Activated effector memory CD4-positive, alpha-beta T cell treated with Interleukin-2 at 50 U/mL for 16 hours (primary cell): ENCODE results near the gene CPED1.
"Not testable (repeated sequence)": the region's sequence is repeated elsewhere in the genome, so short reads cannot be mapped to it uniquely, and the experiment has no call there.

ENCODE experiments used
- DNase-seq: peaks from one replicate; pipeline ENCODE4 v3.0.0-alpha.2; 2020

CPED1 gene

DNA sequence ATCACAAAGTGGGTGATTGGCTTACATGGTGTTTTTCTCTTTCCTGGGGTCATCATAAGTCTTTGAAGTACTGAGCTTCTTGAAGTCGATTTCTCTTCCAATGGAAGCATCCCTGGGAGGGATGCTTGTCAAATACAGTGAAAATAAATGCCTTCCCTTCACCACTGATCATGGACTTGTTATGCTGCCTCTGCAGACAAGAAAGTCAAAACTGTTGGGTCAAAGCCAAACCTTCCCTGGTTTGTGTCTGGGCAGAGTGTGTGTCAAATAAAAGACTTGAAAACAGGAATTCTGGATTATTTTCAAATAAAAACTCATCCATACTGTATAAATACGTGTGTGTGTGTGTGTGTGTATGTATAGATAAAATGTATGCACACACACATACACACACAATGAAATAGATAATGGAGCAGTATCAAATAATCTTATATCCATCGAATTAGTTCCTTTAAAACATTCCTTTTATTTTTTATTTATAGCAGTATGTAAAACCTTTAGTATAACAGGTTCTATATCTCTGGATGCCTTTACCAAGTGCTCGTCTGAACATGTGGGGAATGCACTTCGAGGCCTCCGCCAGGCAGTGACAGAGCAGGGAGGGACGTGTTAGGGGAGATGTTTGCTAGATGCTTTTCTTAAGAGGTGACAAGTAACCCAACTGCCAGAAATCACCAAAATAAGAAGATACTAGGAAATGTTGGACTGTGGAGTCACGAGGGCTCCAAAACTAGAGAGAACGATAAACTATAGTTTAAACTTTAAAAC is 313.1 kb downstream of the CPED1 start:
- no peak for DNase-seq

DNA sequence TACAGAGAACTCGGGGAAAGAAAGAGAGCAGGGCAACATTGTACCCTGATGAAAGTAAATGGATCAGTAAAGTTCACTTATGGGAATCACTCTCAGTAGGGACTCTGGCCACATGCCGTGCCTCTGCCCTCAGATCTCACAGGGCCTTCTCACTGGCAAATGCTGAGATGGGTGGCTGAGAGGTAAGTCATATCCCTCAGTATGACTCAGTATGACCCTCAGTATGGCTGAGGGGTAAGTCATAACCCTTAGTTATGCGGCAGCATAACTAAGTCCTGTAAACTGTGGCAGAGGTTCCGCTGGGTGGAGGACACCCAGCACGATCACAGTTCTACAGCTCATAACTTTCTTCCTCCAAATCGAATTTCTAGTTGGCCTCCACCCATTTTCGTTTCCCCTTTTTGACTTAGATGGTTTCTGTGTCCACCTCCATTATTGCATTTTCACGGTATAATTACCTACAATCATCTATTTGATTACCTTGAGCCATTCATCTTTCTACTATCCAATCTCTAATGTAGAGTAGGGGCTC is 313.8 kb downstream of the CPED1 start:
- DNase-seq: no peak

DNA sequence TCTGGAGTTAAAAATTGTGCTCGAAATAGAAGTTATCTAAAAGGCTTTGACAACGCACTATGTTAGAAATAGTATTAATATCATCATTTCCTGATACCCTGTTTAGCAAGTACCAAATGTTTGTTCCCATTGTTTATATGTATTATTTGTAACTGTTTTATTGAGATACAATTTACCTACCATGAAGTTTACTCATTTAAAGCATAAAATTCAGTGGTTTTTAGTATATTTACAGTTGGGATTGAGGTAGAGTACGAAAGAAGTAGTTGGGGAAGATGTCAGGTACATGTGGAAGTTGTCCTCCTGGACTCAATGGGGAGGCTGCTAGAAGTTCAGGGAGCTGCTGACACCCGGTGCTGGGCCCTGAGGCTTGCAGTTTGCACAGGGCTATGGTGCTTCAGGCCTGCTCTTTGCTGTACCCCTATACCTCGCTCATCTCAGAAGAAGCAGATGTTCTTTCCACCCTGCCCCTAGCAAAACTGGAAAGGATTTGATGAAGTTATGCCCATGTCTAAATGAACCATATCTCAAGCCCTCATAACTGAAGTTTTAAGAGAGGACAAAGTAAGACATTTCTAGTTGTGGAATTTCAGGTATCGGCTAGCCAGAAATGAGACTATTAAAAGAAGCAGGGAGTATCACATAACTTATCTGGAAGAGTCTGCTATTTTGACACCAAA is 315.1 kb downstream of the CPED1 start:
- no peak for DNase-seq

DNA sequence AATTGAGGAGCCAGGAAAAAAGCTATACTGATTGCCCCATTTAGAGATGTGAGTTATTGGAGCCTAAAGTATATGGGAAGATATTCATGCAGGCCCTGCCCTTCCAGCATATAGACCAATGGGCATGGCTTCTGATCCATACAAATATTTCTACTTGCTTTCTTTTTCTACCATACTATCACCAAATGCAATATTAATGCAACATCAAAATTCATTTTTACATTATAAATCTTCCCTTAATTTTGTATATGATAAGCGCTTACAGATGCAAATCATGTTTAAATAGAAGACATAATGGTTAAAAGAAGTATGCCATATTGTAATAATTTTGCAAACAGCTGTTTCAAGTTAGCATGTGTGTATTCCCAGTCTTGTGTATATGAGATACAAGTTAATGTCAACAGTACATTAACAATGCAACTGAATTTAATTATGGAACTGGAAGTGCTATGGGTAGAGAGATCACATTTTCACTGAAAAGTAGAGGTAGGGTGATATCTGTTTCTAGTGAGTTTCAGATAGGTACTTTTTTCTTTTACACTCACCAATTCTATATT is 315.7 kb downstream of the CPED1 start:
- no peak for DNase-seq

DNA sequence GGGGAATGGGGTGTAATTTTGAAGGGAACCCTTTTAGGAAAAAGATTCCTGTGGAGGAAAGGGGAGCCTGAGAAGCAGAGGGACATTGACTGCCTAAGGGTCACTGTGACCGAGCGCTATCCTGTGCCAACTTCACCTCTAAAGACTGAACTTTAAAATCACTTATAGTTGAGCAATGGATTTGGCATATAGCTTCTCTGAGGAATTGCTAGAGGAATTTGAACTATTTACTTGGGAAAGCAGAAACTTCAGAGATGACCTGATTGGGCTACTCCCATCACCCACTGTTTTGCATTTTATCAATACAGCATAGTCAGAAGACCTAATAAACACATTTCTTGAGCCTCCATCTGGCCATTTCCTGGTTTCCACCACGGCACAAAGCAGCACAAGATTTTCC is 316.6 kb downstream of the CPED1 start:
- DNase-seq: no peak

DNA sequence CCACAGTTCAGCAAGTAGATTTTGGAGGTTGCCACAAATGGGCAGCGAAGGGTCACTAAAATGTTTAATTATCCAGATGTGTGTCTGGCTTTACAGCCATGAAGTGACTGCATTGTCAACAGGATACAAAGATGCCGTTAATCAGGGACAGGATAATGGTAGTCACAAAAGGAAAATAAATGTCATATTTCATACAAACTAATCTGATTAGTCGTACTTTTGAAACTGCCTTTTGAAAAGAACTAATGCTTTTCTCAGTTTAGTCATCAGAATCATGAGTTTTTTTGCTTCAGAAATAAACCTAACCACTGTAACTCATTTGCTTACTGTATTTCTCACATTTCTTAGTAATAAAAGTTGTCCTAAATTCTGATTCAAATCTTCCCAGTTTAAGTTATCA is 318.1 kb downstream of the CPED1 start:
- DNase-seq: no peak

DNA sequence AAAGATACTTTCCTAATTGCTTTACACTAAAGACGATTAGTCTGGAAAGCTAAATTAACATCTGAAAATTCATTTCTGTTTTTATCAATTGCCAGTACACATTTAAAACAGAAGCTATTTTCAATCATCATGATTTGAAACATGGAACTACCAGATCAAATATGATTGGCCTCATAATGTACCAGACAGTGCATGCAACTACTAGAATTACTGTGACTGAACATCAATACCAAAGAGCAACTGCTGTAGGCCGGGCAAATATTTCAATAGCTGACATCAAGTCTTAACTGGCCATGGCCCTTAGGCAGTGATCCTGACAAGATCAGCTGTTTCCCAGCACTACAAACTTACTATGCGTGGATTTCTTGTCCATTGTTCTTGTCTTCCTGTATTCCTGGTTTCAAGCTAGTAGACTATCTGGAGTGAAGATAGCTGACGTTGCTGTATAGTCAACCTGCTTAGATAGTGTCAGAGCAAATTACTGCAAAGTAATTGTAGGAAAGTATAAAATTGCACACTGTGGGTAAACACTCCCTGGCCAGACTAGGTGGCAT is 318.6 kb downstream of the CPED1 start:
- no peak for DNase-seq

DNA sequence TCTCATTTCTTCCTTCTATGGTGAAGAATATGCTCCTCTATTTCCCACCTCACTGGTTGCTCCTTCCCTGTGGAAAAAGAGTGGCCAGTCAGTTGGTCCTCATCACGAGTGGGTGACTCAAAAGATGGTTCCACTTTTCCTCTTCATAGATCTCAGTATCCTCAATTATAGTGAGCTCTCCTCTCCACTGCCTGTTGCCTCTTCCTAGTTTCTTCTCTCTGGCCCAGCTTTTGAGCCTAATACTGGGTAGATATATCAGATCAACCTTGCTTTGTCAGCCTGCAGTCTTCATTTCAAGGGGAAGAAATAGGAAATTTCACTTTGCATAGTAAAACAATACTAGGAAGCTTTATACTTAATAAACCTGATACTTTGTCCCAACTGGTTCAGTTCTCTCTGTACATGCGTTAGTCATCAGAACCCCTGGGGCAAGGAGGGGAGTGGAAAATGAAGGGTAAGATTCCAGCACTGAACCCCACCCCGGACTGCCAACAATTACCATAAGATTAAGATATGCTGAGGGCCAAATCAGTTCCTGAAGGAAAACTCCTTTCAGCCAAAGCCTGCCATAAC is 324.8 kb downstream of the CPED1 start:
- DNase-seq: no peak

DNA sequence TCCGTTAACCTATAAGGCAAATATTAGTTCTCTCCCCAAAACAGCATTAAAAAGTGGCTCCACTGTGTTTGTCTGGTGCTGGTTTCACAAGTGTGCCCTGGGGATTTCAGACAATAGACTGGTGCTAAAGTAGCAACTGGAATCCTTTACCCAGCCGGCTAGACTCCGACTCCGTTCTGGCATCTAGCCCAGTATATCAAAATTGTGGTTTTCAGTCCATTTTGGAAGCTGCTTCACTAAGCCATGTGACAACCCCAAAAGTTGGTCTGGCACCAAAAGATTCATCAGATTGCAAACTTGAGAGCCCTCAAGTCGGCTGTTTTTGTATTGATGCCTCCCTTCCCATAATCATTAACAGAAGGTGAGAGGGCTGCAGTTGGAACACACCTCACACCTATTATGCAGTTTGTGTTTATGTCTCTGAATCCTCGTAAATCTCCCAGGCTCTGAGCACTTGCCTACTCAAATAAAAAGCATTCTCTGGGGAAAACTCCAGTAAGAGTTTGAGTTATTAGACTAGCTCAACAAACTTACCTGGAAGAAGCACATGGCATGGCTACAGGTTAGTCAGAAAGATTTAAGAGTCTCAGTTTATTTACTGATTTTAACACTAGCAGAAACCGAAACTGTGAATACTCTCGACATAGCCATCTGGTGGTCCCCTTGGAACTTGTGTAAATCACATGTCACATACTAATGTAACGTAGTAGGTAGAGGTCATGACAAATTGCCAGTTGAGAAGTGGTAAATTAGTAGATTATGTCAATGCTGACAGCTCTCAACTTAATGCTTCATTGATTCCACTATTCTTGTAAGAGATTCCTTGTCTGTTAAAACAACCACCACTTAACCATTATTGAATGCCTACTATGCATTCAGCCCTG is 325.5 kb downstream of the CPED1 start:
- no peak for DNase-seq

DNA sequence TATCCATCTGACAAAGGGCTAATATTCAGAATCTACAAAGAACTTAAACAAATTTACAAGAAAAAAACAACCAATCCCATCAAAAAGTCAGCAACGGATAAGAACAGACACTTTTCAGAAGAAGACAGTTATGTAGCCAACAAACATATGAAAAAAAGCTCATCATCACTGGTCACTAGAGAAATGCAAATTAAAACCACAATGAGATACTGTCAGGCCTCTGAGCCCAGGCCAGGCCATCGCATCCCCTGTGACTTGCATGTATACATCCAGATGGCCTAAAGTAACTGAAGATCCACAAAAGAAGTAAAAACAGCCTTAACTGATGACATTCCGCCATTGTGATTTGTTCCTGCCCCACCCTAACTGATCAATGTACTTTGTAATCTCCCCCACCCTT is 326.7 kb downstream of the CPED1 start:
- DNase-seq: not testable (repeated sequence)

DNA sequence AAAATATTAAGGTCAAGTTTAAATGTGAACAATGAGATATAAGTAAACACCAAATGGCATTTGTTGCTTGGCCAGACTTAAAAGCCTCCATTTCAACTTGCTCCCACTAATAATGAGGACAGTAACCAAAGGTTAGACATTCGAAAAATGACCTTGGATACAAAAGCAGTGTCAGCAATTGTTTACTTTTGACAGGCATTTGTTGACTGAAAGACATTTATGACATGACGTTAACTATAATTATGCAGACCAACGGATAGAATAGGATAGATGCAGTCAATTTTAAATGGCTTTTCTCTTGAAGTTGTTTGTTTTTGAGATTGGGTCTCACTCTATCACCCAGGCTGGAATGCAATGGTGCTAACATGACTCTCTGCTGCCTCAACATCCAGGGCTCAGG is 333.9 kb downstream of the CPED1 start:
- DNase-seq: no peak

DNA sequence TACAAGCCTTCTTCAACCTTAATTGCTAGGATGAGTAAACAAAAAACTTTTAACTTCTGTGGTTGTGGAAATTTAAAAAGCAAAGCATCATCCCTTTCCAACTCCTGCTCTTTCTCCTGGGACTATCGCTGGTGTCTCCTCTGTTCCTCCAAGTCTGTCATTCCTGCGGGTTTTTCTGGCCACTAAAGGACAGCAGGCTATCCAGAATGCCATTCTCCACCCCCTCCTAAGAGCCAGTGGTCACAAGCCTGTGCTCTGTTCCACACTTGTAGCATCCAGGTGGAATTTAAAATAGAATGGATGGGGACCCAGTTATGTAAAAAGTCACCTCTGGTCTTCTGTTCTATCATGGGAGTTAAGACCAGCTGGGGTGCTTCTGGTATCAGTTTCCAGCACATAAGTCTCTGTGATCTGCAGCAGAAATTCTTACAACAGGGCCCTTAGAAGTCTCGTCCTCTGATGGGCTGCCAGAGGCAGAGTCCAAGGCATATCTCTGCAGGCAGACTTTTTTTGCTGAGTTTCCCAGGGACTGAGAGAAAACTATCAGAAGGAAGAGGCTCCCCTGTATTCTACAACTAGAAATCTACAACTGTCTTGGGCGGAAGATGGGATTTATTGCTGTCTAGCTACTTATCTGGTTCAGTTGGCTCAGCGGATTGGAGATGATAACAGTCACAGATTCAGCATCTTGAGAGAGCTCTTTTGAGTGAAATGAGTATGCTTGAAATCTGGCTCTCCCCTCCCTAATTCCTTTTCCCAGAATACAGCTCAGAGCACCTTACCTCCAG is 335.2 kb downstream of the CPED1 start:
- no peak for DNase-seq

DNA sequence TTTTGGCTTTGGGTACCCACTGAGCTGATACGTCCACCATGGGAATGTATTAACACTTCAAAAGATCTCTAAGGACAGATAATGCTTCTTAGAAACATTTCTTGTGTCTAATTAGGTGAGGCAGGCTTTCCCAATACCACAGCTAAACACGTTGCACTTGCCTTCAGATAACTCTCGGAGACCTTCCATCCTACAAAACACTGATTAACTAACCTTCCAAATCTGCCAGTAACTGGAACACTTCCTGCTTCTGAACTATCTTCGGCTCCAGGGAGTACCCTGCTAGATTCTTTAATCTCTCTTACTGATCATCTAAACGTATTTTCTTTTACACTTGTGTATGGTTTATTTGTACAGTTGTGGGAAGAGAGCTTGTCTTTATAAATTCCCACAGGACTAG is 339.2 kb downstream of the CPED1 start:
- no peak for DNase-seq

DNA sequence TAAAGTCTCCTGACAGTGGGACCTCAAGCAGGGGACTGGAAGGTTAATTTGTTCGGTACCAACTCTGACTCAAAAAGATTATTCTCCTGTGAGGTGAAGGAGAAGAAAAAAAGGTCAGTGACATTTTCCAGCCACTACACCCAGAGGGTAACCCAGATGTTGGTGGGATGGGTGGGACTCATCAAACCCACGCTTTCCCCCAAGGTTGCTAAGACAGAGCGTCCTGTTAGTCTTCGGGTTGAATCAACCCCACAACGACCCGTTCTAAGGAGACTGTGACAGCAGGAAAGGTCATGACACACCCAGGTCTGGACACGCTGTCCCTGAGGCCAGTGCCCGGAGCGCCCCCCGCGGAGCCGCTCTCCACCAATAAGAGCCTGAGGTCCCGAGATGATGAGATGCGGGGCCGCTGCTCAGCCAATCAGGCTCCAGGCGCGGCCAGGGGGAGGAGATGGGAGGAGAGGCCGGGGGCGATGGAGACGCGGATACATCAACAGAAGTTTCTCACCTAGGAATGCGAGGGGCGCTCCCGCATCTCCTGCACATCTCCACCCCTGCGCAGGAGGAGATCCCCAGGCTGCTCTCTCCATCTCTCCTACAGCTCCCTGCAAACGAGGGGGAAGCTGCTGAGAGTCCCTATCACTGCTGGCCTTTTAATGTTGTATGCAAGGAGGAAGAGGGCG is 340.1 kb downstream of the CPED1 start, which contains the start of gene WNT16:
TSS of gene WNT16 (plus strand) at position 493 of the 683 bp plus-strand sequence. CDS start 293 bp downstream, outside the sequence.
- DNase-seq: no peak

DNA sequence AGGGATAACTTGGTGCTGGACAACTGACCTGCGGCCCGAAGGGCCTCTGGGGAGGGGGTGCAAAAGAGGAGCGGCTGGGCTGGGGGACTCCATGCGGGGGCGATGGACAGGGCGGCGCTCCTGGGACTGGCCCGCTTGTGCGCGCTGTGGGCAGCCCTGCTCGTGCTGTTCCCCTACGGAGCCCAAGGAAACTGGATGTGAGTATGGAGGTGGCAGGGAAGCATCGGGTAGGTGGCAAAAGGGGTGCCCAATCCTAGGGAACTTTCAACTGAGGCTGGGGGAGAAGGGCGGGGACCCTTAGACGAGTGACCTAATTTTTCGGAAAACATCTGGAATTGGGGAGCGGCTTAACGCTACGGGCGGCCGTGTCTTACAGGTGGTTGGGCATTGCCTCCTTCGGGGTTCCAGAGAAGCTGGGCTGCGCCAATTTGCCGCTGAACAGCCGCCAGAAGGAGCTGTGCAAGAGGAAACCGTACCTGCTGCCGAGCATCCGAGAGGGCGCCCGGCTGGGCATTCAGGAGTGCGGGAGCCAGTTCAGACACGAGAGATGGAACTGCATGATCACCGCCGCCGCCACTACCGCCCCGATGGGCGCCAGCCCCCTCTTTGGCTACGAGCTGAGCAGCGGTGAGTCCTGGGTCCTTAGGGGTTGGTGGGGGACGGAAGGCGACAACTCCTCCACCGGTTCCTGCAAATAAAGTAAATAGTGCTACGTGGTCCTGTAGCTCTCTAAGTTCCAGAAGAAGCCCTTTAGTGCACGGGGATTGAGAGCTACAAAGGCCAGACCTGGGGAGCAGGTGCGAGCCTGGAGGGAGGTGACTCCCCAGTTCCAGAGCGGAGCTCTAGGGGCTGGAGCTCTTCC is 340.9 kb downstream of the CPED1 start:
- DNase-seq: no peak

DNA sequence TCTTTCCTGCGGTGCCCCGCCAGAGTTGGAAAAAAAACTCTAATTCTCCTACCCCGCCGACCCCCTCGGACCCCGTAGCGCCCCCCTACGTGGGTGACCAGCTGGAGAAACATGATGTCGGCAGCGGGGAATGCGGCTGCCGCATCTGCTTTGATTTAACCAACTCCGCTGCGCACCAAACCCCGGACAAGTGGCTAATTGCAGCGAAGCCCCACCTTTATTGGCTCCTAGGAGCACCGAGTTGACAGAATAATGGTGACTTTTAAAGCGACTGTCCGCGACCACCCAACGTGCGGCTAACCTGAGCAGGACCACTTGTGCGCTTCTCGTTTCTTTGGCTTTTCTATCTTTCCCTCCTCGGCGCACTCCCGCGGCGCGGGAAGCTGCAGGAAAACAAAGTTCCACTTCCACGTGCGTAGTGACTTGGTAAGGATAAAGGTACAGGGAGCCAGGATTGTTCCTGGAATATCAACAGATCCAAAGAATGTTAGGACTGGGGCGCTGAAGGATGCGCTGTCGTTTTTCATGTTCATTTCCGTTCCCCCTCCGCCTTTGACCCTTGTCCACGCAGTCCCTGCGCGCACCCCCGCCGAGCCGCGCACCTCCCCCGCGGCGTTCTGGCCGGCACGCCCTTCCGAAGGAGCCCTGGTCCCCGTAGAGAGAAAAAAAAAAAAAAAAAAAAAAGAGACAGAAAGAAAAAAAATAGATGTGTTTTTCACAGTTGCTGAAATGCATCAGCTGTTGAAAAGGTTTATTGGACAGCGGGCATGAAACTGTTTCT is 341.7 kb downstream of the CPED1 start:
- DNase-seq: no peak

DNA sequence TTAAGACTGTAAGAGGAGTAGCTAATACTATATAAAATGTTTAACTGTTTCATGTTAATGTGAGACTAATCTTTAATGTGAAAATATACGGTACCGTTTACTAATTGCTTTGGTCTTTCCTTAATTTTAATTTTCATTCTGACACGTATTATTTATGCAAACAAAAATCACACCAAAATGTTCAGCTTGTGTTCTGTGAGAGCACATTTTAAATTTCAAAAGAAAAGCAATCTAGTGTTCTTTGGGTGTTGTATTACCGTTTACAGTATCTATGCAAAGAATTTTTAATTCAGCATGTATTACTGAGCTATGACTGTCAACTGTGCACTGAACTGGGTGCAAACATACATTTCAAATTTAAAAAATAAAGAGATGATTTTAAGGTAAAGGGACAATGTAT is 342.5 kb downstream of the CPED1 start:
- no peak for DNase-seq

DNA sequence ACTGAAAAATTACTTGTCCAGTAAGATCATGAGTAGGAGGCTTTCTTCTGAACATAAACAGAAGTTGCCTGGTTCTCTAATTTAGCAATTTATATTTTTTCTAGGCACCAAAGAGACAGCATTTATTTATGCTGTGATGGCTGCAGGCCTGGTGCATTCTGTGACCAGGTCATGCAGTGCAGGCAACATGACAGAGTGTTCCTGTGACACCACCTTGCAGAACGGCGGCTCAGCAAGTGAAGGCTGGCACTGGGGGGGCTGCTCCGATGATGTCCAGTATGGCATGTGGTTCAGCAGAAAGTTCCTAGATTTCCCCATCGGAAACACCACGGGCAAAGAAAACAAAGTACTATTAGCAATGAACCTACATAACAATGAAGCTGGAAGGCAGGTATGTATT is 343.1 kb downstream of the CPED1 start:
- DNase-seq: no peak

DNA sequence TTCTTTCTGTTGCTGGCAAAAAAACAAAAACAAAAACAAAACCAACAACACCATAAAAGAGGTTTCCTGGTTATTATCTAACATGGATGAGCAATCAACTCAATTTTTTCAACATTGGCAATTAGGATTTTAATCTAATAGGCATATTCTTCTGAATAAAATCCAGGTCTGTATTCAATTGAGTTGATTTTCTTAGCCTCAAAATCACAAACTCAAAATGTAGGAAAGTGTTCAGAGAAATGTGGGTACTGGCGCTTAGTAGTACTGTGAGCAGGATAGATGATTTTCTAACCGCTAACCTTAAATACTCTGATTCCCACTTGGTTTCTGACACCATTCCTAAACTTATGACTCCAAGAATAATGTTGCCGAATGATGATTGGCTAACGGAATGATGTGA is 345.9 kb downstream of the CPED1 start:
- DNase-seq: no peak
